Upper lobe of left lung (tissue), 4 donors: ENCODE data around the gene SPOCK1.

ENCODE experiments used
- POLR2AphosphoS5 ChIP-seq, 2 donors: sonication (generic); formaldehyde crosslinking; IDR thresholded peaks; one replicate each; pipeline ENCODE4 v1.5.1; 2017; ENCODE audit warnings: antibody characterized with exemption in 2 of 2
- TF ChIP-seq, protein P1 (sequence below), 6 experiments: fragments of 450-650 bp in 4 of 6; fragments of 200-600 bp in 2 of 6; sonication (generic) in 2 of 6; IDR thresholded peaks; one replicate each; pipeline ENCODE4 v1.5.1; 2016 to 2019; ENCODE audit warnings: antibody characterized with exemption in 6 of 6

DNA sequence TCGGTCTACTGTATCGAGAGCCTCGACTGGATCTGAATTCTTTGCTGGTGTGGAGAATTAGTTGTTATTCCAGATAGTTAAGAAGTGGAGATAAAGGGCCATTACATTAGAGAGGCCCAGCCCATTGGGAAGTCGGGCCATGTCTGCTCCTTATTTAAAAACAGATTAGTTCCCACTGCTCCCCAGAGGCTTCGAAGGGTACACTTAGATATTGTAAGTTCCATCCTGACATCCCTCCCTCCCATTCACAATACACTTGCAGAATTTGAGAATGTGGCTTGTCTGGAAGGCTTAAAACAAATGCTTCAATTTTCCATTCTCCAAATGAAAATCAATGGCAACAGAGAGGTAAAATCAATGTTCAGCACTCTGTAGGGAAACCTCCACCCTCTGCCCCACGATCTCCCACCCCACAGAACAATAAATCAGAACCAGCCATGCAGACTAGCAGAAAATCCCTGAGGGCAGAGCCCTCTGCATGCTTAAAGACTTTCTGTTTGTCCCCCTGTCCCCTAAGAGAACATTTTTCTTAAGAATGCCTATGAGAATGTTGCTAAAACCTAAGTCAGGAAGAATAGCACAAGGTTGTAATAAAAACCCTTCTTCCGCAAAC lies 364.1 kb downstream of the SPOCK1 start:
- TF ChIP-seq, protein P1, sequence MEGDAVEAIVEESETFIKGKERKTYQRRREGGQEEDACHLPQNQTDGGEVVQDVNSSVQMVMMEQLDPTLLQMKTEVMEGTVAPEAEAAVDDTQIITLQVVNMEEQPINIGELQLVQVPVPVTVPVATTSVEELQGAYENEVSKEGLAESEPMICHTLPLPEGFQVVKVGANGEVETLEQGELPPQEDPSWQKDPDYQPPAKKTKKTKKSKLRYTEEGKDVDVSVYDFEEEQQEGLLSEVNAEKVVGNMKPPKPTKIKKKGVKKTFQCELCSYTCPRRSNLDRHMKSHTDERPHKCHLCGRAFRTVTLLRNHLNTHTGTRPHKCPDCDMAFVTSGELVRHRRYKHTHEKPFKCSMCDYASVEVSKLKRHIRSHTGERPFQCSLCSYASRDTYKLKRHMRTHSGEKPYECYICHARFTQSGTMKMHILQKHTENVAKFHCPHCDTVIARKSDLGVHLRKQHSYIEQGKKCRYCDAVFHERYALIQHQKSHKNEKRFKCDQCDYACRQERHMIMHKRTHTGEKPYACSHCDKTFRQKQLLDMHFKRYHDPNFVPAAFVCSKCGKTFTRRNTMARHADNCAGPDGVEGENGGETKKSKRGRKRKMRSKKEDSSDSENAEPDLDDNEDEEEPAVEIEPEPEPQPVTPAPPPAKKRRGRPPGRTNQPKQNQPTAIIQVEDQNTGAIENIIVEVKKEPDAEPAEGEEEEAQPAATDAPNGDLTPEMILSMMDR (IDR thresholded peaks at IDR 0.05): no peak
- no peak for TF ChIP-seq POLR2AphosphoS5 (IDR thresholded peaks at IDR 0.05)
